Posterior cingulate gyrus (tissue), 11 donors: ENCODE measurements around the gene SCAP.

ENCODE experiments used
- DNase-seq, 10 donors: peaks; one replicate each; pipeline versions ENCODE4 v3.0.0 to v3.0.0-alpha.2; 2020 to 2021; ENCODE audit warnings: mixed read lengths in 3 of 10
- intact Hi-C: fragments of 100-400 bp; cut with DNase I; formaldehyde crosslinking; loops from one replicate; pipeline ENCODE4 v1.15.1; 2023

SCAP gene

DNA sequence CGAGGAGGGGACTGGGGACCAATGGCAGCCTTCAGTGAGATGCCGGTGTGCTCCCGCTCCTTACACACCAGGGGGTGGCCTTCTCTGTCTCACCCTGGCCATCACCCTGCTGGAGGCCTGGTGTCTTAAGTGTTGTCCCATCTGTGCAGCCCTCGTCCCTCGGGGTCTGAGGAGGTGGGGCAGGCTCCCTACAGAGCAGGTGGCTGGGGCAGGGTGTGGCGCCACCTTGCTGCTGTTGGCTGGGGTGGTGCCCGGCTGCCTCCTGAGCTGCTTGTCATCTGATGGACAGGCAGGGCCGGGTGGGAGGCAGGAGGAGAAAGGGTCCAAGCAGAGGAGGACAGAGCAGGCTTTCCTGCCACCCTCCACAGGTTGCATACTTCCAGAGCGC is 69.0 kb downstream of the SCAP start:
- intact Hi-C loops, result no loop called here
- DNase-seq, result peak in 3 of 10 donors; percentile 69 to 84 (median 75)

DNA sequence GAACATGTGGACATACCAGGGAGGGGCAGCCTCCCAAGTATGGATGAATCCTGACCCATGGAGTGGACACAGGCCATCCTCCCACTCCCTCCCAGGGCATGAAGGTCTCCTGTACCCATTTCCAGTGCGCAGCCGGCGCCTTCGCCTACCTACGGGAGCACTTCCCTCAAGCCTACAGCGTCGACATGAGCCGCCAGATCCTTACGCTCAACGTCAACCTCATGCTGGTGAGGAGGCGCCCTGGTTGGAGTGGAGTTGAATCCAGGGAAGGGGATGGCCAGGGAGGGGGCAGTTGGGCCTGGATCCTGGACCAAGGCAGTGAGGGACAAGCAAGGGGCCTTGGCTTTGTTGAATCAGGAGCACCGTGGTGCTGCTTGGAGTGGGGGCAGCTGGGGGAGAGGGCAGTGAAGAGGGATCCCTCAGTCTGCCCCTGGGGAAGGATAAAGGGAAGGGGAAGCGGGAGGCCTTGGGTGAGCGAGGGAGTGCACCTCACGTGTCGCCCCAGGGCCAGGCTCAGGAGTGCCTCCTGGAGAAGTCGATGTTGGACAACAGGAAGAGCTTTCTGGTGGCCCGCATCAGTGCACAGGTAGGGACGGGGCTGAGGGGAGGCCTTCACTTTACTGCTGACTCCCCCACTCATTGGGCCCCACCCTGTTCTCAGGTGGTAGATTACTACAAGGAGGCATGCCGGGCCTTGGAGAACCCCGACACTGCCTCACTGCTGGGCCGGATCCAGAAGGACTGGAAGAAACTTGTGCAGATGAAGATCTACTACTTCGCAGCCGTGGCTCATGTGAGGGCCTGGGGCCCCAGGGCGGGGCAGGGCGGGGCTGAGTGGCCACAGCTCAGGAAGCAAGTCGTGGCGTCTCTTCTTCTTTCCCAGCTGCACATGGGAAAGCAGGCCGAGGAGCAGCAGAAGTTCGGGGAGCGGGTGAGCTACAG is 69.7 kb downstream of the SCAP start:
- peak in 3 of 10 donors; percentile 48 to 85 (median 75) for DNase-seq
- intact Hi-C loops, result no loop called here

- intact Hi-C loops, result no loop called here
- DNase-seq, result peak in 8 of 10 donors; percentile 57 to 94 (median 68)
Observed at GRCh38 chr3:47404955-47405790, 70.6 kb downstream of the SCAP start.

- intact Hi-C loops, result no loop called here
- peak in 5 of 10 donors; percentile 47 to 86 (median 81) for DNase-seq
Observed at GRCh38 chr3:47404431-47404876, 71.3 kb downstream of the SCAP start.

DNA sequence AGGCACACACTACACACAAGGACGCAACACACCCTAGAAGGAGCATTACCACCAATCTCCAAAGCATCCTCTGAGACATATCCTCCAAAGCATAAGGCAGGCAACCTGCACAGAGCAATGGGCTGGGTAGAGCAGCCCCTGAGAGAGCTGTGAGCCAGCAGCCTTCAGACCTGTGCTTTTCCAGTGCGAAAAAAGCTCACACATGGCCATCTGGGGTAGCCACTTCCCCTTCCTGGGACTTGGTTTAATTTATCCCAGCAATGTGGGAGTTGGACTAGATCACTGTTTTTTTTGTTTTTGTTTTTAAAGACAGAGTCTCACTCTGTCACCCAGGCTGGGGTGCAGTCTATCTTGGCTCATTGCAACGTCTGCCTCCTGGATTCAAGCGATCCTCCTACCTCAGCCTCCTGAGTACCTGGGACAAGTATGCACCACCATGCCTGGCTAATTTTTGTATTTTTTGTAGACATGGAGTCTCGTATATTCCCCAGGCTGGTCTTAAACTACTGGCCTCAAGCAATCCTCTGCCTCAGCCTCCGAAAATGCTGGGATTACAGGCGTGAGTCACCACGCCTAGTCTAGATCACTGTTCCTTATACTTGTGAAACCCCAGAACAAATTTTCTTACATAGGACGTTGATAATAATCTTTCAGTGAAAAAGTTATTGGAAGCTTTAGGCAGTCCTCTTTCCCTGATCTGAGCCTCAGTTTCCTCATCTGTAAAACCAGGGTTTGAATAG is 76.0 kb downstream of the SCAP start:
- intact Hi-C loops, result no loop called here
- DNase-seq, result peak in 4 of 10 donors; percentile 17 to 78 (median 49)

DNA sequence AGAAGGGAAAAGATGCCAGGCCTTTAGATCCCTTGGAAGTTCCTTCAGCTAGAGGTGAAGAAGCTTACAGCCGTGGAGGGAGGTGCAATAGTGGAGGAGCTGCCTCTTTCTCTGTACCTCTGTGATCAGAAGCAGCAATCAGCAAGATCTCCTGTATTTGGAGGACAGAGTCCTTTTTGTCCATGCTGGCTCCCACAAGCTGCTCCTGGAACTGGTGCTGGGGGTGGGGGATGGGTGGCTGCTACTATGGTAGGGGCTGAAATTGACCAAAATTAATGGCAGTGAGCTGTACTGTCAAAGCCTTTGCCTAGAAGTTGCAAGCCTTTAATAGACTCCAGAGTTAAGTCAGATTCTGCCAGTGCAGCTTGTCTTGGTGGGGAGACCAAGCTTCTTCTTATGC is 76.7 kb downstream of the SCAP start:
- DNase-seq, result peak in 2 of 10 donors; percentile 51 to 52
- intact Hi-C loops, result no loop called here

GRCh38 chr3:47398228-47398627 is 77.5 kb downstream of the SCAP start:
- no peak for DNase-seq
- intact Hi-C loops, result no loop called here

- intact Hi-C loops, result no loop called here
- DNase-seq, result peak in 4 of 10 donors; percentile 53 to 90 (median 75)
Observed at GRCh38 chr3:47394881-47395280, 80.9 kb downstream of the SCAP start.

GRCh38 chr3:47394140-47394870 is 81.4 kb downstream of the SCAP start:
- intact Hi-C loops, result no loop called here
- DNase-seq, result no peak

DNA sequence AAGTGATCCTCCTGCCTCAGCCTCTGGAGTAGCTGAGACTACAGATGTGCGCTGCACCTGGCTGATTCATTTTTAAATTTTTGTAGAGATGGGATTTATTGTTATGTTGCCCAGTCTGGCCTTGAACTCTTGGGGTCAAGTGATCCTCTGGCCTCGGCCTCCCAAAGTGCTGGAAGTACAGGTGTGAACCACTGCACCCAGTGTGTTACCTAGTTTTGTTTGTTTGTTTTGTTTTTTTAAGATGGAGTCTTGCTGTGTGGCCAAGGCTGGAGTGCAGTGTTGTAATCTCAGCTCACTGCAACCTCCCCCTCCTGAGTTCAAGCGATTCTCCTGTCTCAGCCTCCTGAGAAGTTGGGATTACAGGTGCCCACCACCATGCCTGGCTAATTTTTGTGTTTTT is 82.8 kb downstream of the SCAP start:
- DNase-seq, result no peak
- intact Hi-C loops, result no loop called here

GRCh38 chr3:47385796-47386195 is 89.9 kb downstream of the SCAP start:
- DNase-seq, result no peak
- intact Hi-C loops, result loop anchor here (10.0 kb wide), 1 partner anchor 101 kb away; the partner anchor contains the start of genes KIF9 and KLHL18

GRCh38 chr3:47385007-47385406 is 90.7 kb downstream of the SCAP start:
- no peak for DNase-seq
- intact Hi-C loops, result loop anchor here (10.0 kb wide), 1 partner anchor 100 kb away; the partner anchor contains the start of genes KIF9 and KLHL18

GRCh38 chr3:47384425-47384824 is 91.3 kb downstream of the SCAP start:
- intact Hi-C loops, result loop anchor here (5.0 to 10.0 kb wide), 3 partner anchors 100 to 398 kb away; partner anchors contain the start of genes KIF9, KLHL18, SETD2 and SMARCC1
- DNase-seq, result no peak

GRCh38 chr3:47381317-47382157 is 94.2 kb downstream of the SCAP start:
- intact Hi-C loops, result loop anchor here (2.0 to 10.0 kb wide), 4 partner anchors 95 to 401 kb away; partner anchors contain the start of genes KIF9, KLHL18, SETD2 and SMARCC1
- peak; percentile 48 to 97 (median 74) for DNase-seq

DNA sequence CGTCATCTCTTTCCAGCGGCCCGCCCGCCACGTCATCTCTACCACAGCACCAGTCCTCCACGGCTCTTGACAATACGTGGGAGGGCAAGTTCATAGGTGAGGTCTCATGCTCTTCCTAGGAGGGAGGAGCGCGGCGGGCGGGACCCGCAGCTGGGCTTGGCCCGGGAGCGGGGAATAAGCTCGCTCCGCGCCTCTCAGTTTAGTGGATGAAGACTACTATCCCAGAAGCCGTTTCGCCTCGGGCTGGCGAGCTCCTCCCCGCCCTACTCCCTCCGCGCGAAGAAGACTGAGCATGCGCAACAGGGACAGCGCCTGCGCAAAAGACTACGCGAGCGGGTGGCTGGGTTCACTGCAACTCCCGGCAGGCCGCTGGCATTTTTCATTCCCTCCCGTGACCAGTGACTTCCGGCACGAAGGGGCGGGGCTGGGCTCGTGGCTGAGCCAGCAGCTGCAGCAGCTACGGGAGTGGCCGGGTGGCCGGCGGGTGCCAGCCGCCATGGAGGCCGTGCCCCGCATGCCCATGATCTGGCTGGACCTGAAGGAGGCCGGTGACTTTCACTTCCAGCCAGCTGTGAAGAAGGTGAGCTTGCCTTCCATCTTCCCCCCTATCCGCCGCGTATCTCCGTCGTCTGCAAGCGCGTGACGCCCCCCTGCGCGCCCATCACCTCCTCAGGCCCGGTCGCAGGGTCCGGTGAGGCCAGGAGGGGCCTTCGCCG is 95.0 kb downstream of the SCAP start, which contains the start of gene PTPN23:
Gene PTPN23, plus strand, starts transcription at position 421 of the 716 bp plus-strand sequence. Its CDS starts 76 bp downstream, at position 497.
- peak; percentile 97 to 100 (median 98) for DNase-seq
- intact Hi-C loops, result loop anchor here (2.0 to 10.0 kb wide), 4 partner anchors 96 to 402 kb away; partner anchors contain the start of genes KIF9, KLHL18, SETD2 and SMARCC1

DNA sequence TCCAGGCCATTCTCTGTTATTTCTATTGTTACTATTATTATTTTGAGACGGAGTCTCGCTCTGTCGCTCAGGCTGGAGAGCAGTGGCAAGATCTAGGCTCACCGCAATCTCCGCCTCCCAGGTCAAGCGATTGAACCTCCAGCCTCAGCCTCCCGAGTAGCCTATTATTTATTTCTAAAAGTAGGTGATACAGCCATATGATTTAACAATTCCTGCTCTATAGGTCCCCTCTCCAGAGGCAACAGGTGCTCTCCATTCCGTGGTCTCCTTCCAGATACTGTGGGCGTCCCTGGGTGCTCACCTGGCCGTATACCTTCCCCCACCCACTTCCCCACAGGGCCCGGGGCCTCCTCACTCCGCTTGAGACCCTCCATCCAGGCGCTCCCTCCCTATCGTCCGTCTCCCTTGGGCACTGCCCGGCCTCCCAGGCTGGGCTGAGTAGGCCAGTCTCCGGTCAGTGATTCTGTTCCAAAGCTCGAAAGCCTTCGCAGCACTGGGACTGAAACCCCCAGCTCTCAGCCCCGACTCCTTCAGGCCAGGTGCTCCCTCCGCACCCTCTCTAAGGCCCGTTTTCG is 95.6 kb downstream of the SCAP start:
- intact Hi-C loops, result loop anchor here (2.0 to 10.0 kb wide), 4 partner anchors 95 to 402 kb away; partner anchors contain the start of genes KIF9, KLHL18, SETD2 and SMARCC1
- peak in 2 of 10 donors; percentile 13 to 58 for DNase-seq

GRCh38 chr3:47379411-47379899 is 96.3 kb downstream of the SCAP start:
- intact Hi-C loops, result no loop called here

More at GRCh38 chr3:47379411-47379899, 96.3 kb downstream of the SCAP start:
- DNase-seq, result peak in 1 of 10 donors; percentile 74
